Adrenal gland (tissue), 12 donors: Measurements from ENCODE around the gene UNC79. TPM values are rescaled to one million over a fixed set of nuclear protein-coding genes. Genes with fewer than 3 reads are reported as not detected.

Experiments
- DNase-seq, 7 donors: peaks; one replicate each; pipeline ENCODE4 v3.0.0-alpha.2; 2019 to 2020
- H3K27ac ChIP-seq, 5 donors: fragments of 200-600 bp; sonication (generic) in 4 of 5; 1 replicate in 3 of 5; 2 replicates in 2 of 5; pipeline versions ENCODE4 v1.5.1 to v1.8.0; 2016 to 2020; ENCODE audit warnings: mild to moderate bottlenecking in 1 of 5
- H3K27me3 ChIP-seq: fragments of 200-600 bp; 2 replicates; pipeline ENCODE4 v1.8.0; 2021
- H3K36me3 ChIP-seq, 2 donors: fragments of 200-600 bp; replicated peaks in 1 of 2; 1 replicate in 1 of 2; 2 replicates in 1 of 2; pipeline versions ENCODE4 v1.5.1 to v1.8.0; 2018 to 2022
- H3K4me1 ChIP-seq, 2 donors: fragments of 200-600 bp; replicated peaks in 1 of 2; 1 replicate in 1 of 2; 2 replicates in 1 of 2; pipeline versions ENCODE4 v1.5.1 to v1.8.0; 2018 to 2021
- H3K4me3 ChIP-seq, 4 donors: fragments of 200-600 bp; sonication (generic) in 3 of 4; one replicate each; pipeline ENCODE4 v1.5.1; 2016 to 2018
- H3K9me3 ChIP-seq, 3 donors: fragments of 200-600 bp; sonication (generic) in 1 of 3; replicated peaks in 1 of 3; 1 replicate in 2 of 3; 2 replicates in 1 of 3; pipeline versions ENCODE4 v1.5.1 to v1.8.0; 2016 to 2021
- POLR2A ChIP-seq, 2 donors: fragments of 450-650 bp; IDR thresholded peaks; one replicate each; pipeline ENCODE4 v1.6.1; 2017; ENCODE audit warnings: antibody characterized with exemption in 2 of 2, mild to moderate bottlenecking in 2 of 2, moderate library complexity in 1 of 2
- WGBS, 4 donors: extraction: QIAGEN DNeasy Blood & Tissue Kit in 2 of 4; methylation state at CpG; one replicate each; pipeline versions ENCODE4 v1.1.5 to v1.1.7; 2013 to 2017; 5-methylcytosine and 5-hydroxymethylcytosine counted together
- intact Hi-C, 2 donors: fragments of 100-400 bp; cut with DNase I; formaldehyde crosslinking; loops; one replicate each; pipeline versions ENCODE4 v1.14.1 to v1.15.0; 2022 to 2023
- polyA plus RNA-seq, 3 donors: library from polyadenylated mRNA; stranded (reverse); fragments of 200-250 nt in 2 of 3; fragments of 350-450 nt in 1 of 3; fragmentation: Illumina TruSeq in 1 of 3; extraction: RNeasy Lipid Tissue Mini Kit (QIAGEN cat#74804) in 1 of 3; gene quantifications; one replicate each; pipeline ENCODE4 v1.2.3, GENCODE V29; 2013 to 2014
- total RNA-seq, 9 donors: library from RNA; depleted of rRNA in 4 of 9; stranded (reverse); fragments of >200 nt in 4 of 9; fragments of 120-200 nt in 1 of 9; fragmentation: NEBNext Ultra II Directional in 1 of 9; extraction: Animal tissue kit (Norgen Biotek cat#: 25700) in 1 of 9; gene quantifications; one replicate each; pipeline versions ENCODE4 v1.1.0 to v1.2.4, GENCODE V29; 2013 to 2023
- TF ChIP-seq, protein P1 (sequence below), 6 experiments: fragments of 450-650 bp in 4 of 6; fragments of 200-600 bp in 2 of 6; sonication (generic) in 1 of 6; IDR thresholded peaks; 1 replicate in 5 of 6; 2 replicates in 1 of 6; pipeline versions ENCODE4 v1.5.1 to v1.8.0; 2016 to 2021; ENCODE audit warnings: antibody characterized with exemption in 6 of 6, mild to moderate bottlenecking in 2 of 6, moderate library complexity in 1 of 6
- donor health status: healthy with polysubstance abuse.
- donor health status: Bipolar disorder and iron deficiency.
- donor health status: DM: yes; HTN: yes; CAD: no.
- donor health status: DM: no; HTN: no; CAD: no.
- donor health status: DM: no; HTN: no; CAD: no.
- donor health status: DM: yes; HTN: yes; CAD: no.

UNC79 gene
- total and polyA plus RNA-seq, 12 donors = 0.09 to 4.3 (median 1.1) TPM

DNA sequence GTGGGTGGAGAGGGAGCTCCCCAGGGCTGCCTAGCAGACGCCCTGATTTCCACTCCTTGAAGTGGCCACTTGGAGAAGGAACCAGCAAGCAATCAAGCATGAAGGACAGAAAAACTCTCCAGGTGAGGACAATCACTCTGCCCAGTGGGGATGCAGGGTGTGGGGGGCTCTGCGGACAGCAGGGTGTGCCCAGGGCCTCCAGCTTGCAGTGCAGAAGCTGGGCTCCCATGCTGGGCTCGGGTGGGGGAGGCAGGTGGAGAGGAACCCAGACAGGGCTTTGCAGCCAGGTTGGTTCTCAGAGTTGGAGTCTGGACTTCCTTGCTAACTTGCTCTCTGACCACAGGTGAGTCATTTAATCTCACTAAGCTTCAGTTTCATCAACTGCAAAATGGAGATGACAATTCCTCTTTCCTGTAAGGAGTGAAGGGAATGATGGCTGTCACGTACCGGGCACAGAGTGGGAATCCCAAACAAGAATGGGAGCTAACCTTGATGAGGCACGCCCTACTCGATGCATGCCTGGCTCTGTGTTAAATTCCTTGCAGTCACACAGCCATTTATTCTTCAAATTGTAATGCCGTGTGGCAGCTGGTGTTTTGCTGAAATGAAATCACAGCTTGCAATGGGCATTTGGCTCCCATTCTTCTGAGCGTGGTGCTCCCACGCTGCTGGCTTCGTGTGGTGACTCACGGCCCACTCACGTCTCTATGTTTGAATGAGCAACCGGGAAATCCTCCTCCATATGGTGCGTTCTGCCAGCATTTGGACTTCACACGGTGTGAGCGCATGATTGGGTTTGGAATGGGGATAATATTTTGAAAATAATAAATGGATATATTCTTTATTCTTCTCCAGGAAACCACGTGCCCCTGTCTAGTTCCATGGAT lies 282.3 kb downstream of the UNC79 start:
- intact Hi-C loops = no loop called here
- H3K27me3 ChIP-seq = no peaks in the 10 kb centered on the region
- no peaks in the 10 kb centered on the region for H3K36me3 ChIP-seq
- H3K27ac ChIP-seq = no peak overlapping the region
- no peaks in the 10 kb centered on the region for H3K9me3 ChIP-seq
- no peaks in the 10 kb centered on the region for H3K4me1 ChIP-seq
- TF ChIP-seq, protein P1, sequence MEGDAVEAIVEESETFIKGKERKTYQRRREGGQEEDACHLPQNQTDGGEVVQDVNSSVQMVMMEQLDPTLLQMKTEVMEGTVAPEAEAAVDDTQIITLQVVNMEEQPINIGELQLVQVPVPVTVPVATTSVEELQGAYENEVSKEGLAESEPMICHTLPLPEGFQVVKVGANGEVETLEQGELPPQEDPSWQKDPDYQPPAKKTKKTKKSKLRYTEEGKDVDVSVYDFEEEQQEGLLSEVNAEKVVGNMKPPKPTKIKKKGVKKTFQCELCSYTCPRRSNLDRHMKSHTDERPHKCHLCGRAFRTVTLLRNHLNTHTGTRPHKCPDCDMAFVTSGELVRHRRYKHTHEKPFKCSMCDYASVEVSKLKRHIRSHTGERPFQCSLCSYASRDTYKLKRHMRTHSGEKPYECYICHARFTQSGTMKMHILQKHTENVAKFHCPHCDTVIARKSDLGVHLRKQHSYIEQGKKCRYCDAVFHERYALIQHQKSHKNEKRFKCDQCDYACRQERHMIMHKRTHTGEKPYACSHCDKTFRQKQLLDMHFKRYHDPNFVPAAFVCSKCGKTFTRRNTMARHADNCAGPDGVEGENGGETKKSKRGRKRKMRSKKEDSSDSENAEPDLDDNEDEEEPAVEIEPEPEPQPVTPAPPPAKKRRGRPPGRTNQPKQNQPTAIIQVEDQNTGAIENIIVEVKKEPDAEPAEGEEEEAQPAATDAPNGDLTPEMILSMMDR (IDR thresholded peaks at IDR 0.05) = no peak
- TF ChIP-seq POLR2A (IDR thresholded peaks at IDR 0.05) = no peak
- no peak overlapping the region for H3K4me3 ChIP-seq
- WGBS, 4 donors = 73 to 77% (median 75%) methylated on average over 16 to 18 of the region's 18 CpGs
- peak in 1 of 7 donors; percentile 46 for DNase-seq

DNA sequence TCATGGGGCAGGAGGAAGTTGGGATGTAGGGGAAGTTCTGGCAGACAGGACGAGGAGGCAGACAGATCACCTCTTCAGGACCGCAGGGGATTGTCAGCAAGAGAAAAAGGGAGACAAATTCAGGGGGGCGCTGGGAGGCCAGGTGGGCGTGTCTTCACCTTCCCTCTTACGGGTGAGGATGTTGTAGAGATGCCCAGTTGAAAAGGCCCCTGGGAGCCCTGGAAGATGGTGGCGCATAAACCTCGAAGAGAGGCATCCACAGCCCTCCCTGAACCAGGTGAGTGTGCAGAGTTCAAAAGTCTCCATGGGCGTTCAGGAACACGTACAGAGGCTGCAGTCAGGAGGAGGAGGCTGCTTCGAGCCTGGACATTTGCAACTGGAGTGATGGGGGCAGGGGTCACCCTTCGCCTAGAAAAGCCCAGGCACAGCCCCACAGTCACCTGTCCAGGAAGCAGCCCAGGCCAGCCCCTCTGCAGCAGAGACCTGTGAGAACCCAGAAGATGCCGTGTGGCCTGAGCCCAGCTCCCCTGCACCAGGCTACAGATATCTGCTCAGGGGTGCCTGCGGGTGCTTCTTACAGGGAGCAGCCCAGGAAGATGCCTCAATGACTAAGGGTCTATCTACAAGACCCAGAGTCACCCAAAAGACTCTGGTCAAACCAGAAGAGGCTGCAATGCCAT lies 283.1 kb downstream of the UNC79 start:
- no peak for TF ChIP-seq POLR2A (IDR thresholded peaks at IDR 0.05)
- TF ChIP-seq, protein P1 (IDR thresholded peaks at IDR 0.05) = no peak
- Histone ChIP-seq H3K36me3 (no peaks in the 10 kb centered on the region), H3K9me3 (no peaks in the 10 kb centered on the region), H3K4me1 (no peaks in the 10 kb centered on the region), H3K4me3 (no peak overlapping the region), H3K27ac (no peak overlapping the region), H3K27me3 (no peaks in the 10 kb centered on the region)
- intact Hi-C loops = no loop called here
- peak in 1 of 7 donors; percentile 39 for DNase-seq
- WGBS, 4 donors = 55 to 64% (median 57%) methylated on average over 7 to 13 of the region's 13 CpGs

DNA sequence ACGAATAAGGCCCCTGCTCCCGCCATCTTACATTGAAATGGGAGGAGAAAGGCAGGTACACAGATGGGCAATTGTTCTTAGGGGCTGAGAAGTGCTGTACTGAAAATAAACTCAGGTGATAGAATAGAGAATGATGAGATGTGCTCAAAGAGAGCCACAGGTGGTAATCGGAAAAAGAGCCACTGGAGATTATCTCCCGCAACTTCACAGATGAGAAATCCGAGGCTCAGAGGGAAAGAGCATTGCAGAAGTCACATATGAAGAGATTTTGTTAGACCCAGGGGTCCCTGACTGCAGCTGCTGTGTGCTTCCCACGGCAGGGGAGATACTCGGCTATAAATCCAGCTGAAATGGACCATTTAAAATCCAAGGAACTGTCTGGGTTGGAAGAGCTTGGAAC lies 283.9 kb downstream of the UNC79 start:
- TF ChIP-seq, protein P1 (IDR thresholded peaks at IDR 0.05) = no peak
- no peak for TF ChIP-seq POLR2A (IDR thresholded peaks at IDR 0.05)
- intact Hi-C loops = no loop called here
- peak in 1 of 7 donors; percentile 15 for DNase-seq
- Histone ChIP-seq H3K36me3 (no peaks in the 10 kb centered on the region), H3K4me3 (no peak overlapping the region), H3K9me3 (no peaks in the 10 kb centered on the region), H3K27ac (no peak overlapping the region), H3K4me1 (no peaks in the 10 kb centered on the region), H3K27me3 (no peaks in the 10 kb centered on the region)
- WGBS, 4 donors = 63 to 73% (median 66%) methylated on average over 7 of the region's 7 CpGs

DNA sequence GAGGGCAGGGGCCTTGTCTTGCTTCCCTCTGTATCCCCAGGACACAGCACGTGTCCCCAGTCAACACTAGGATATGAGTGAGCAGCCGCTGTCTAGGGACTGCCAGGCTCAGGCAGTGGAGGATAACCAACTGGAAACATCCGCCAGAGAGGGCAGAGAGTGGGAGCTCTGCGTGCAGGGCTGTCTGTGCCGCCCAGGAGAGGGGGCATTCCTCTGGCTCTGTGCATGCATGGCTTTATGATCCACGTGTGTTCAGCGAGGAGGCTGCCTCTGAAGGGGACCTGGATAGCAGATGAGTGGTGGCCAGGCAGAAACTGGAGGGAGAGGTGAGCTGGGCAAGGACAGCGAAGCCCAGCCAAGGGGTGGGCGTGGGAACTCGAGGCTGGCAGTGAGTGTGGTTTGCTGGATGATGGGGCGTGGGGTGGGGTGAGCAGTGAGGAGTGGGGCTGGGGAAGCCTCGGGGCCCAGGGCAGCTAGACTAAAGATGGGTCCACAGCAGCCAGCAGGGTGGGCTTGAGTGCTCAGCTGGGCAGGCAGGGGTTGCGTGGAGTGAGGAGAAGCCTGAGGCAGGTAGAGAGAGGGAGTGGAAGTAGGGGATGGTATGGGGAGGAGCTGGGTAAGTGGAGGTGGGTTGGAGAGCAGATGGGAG lies 284.7 kb downstream of the UNC79 start:
- TF ChIP-seq, protein P1 (IDR thresholded peaks at IDR 0.05) = no peak
- TF ChIP-seq POLR2A (IDR thresholded peaks at IDR 0.05) = no peak
- no peak overlapping the region for H3K4me3 ChIP-seq
- H3K9me3 ChIP-seq = no peaks in the 10 kb centered on the region
- no peaks in the 10 kb centered on the region for H3K4me1 ChIP-seq
- peak in 1 of 7 donors; percentile 31 for DNase-seq
- WGBS, 4 donors = 61 to 65% (median 63%) methylated on average over 8 to 13 of the region's 13 CpGs
- no peaks in the 10 kb centered on the region for H3K36me3 ChIP-seq
- intact Hi-C loops = no loop called here
- H3K27ac ChIP-seq = no peak overlapping the region
- H3K27me3 ChIP-seq = no peaks in the 10 kb centered on the region
